Small intestine (tissue), 7 donors: ENCODE measurements around the gene ADAMTS2. TPM values are rescaled to one million over a fixed set of nuclear protein-coding genes. Genes with fewer than 3 reads are reported as not detected.

Source experiments
- DNase-seq, 2 donors: peaks; one replicate each; pipeline versions ENCODE4 v3.0.0 to v3.0.0-alpha.2; 2013
- FAIRE-seq: peaks from 2 replicates; lab custom pipeline; 2012; peaks lifted over from hg19 to GRCh38; lab: Jason Lieb, UNC
- H3K27ac ChIP-seq, 3 donors: one replicate each; pipeline ENCODE4 v1.5.1; 2013; ENCODE audit warnings: low read length in 2 of 3, mild to moderate bottlenecking in 2 of 3, control low read depth in 1 of 3, inconsistent platforms in 1 of 3, low read depth in 1 of 3, moderate library complexity in 1 of 3
- H3K27me3 ChIP-seq, 3 donors: one replicate each; pipeline ENCODE4 v1.6.1; 2013; ENCODE audit warnings: low read length in 3 of 3, inconsistent platforms in 1 of 3; ENCODE audit not compliant: control insufficient read depth in 3 of 3, insufficient read depth in 3 of 3
- H3K36me3 ChIP-seq, 3 donors: one replicate each; pipeline ENCODE4 v1.6.1; 2013; ENCODE audit warnings: low read length in 3 of 3, inconsistent platforms in 1 of 3, low read depth in 1 of 3, mild to moderate bottlenecking in 1 of 3, moderate library complexity in 1 of 3; ENCODE audit not compliant: control insufficient read depth in 3 of 3, insufficient read depth in 2 of 3
- H3K4me1 ChIP-seq, 3 donors: one replicate each; pipeline ENCODE4 v1.6.1; 2013; ENCODE audit warnings: low read length in 2 of 3, inconsistent platforms in 1 of 3, low read depth in 1 of 3, mild to moderate bottlenecking in 1 of 3, moderate library complexity in 1 of 3; ENCODE audit not compliant: control insufficient read depth in 3 of 3, insufficient read depth in 2 of 3
- H3K4me3 ChIP-seq, 3 donors: one replicate each; pipeline ENCODE4 v1.5.1; 2013; ENCODE audit warnings: low read length in 3 of 3, control low read depth in 1 of 3, inconsistent platforms in 1 of 3, low read depth in 1 of 3, mild to moderate bottlenecking in 1 of 3, moderate library complexity in 1 of 3
- H3K9me3 ChIP-seq, 2 donors: one replicate each; pipeline ENCODE4 v1.6.1; 2013; ENCODE audit warnings: low read depth in 1 of 2, low read length in 1 of 2; ENCODE audit not compliant: control insufficient read depth in 2 of 2, insufficient read depth in 1 of 2
- WGBS, 3 donors: extraction: QIAGEN DNeasy Blood & Tissue Kit; methylation state at CpG; one replicate each; pipeline ENCODE4 v1.1.7; 2013; 5-methylcytosine and 5-hydroxymethylcytosine counted together
- polyA plus RNA-seq, 4 donors: library from polyadenylated mRNA; stranded (reverse) in 3 of 4; unstranded in 1 of 4; fragments of 200-250 nt in 3 of 4; fragments of 120-200 nt in 1 of 4; gene quantifications; one replicate each; pipeline versions ENCODE4 v1.2.1 to v1.2.3, GENCODE V29; 2013
- donor health status: healthy with polysubstance abuse.
- donor health status: control.
- donor health status: control.
- donor health status: Bipolar disorder and iron deficiency.
- donor health status: healthy.

ADAMTS2 gene
- polyA plus RNA-seq, 4 donors = 0.22 to 6.3 (median 2.4) TPM

- Histone ChIP-seq H3K4me3 (no peak overlapping the region), H3K36me3 (no peaks in the 10 kb centered on the region), H3K27me3 (no peaks in the 10 kb centered on the region), H3K27ac (no peak overlapping the region), H3K4me1 (no peaks in the 10 kb centered on the region), H3K9me3 (peaks cover 0 to 24% of the 10 kb centered on the region in 2 donors)
- FAIRE-seq = no peak
- no peak for DNase-seq
- 77 to 80% (median 78%) methylated on average over 9 of the region's 9 CpGs for WGBS, 3 donors
Measured at GRCh38 chr5:179222246-179223017, 122.8 kb downstream of the ADAMTS2 start.

DNA sequence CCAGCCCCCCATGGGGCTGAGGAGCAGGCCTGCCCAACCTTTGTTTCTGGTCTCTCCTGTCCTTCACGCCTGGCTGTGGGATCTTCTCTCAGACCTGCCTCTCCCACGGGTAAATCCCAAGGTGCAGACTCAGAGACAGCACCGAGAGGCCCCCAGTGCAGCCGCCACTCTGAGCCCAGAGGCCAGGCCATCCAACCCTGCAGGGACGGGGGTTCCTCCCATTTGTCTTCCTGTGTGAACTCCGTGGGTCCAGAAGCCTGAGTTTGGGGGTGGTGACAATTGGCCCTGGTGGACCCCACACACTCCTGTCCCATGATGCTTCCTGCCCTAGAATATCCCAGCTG, 123.4 kb downstream of the ADAMTS2 start:
- FAIRE-seq (no peak), DNase-seq (no peak)
- 67 to 80% (median 70%) methylated on average over 6 of the region's 6 CpGs for WGBS, 3 donors

DNA sequence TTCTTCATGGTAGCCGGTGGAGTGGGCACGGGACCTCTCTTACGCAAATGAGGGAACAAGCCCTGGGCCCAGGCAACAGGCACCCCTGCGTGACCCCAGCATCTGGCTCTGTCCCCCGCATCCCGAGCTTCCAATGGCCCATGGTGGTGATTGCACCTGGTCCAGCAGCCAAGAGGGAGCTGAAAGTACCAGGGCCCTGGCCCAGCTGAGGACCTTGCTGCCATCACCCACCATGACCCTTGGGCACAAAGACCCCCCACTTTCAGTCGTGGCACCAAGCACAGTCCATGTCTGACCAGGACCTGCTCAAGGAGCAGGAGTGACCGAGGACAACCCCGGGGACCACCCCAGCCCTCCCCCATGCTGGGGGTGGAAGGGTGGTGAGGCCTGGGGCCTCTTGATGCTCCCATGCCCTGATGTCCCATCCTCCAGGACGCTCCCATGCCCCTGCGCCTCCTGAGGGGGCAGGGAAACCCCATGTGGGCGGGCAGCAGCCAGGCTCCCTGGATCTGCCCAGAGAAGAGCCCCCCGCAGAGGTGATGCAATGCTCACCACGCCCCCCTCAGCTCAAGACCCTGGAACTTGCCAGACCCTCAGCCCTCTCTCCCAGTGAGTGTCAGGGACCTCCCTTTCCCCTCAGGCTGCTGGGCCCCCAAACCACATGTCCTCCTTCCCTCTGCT, 123.9 kb downstream of the ADAMTS2 start:
- H3K9me3 ChIP-seq = peaks cover 0 to 24% of the 10 kb centered on the region in 2 donors
- H3K27me3 ChIP-seq = no peaks in the 10 kb centered on the region
- 78 to 92% (median 82%) methylated on average over 13 to 14 of the region's 14 CpGs for WGBS, 3 donors
- no peak for FAIRE-seq
- DNase-seq = no peak
- H3K4me1 ChIP-seq = no peaks in the 10 kb centered on the region
- H3K36me3 ChIP-seq = no peaks in the 10 kb centered on the region
- no peak overlapping the region for H3K4me3 ChIP-seq
- no peak overlapping the region for H3K27ac ChIP-seq

More for the DNA sequence above, 123.4 kb downstream of the ADAMTS2 start:
- H3K36me3 ChIP-seq = no peaks in the 10 kb centered on the region
- no peak overlapping the region for H3K27ac ChIP-seq
- H3K9me3 ChIP-seq = peaks cover 0 to 24% of the 10 kb centered on the region in 2 donors
- no peak overlapping the region for H3K4me3 ChIP-seq
- H3K4me1 ChIP-seq = no peaks in the 10 kb centered on the region
- no peaks in the 10 kb centered on the region for H3K27me3 ChIP-seq

GRCh38 chr5:179220716-179221115, 124.5 kb downstream of the ADAMTS2 start:
- Histone ChIP-seq H3K27me3 (no peaks in the 10 kb centered on the region), H3K4me1 (no peaks in the 10 kb centered on the region), H3K4me3 (no peak overlapping the region), H3K36me3 (no peaks in the 10 kb centered on the region), H3K27ac (no peak overlapping the region), H3K9me3 (peaks cover 0 to 24% of the 10 kb centered on the region in 2 donors)
- DNase-seq (no peak), FAIRE-seq (no peak)
- WGBS, 3 donors = 55 to 79% (median 57%) methylated on average over 8 of the region's 8 CpGs

DNA sequence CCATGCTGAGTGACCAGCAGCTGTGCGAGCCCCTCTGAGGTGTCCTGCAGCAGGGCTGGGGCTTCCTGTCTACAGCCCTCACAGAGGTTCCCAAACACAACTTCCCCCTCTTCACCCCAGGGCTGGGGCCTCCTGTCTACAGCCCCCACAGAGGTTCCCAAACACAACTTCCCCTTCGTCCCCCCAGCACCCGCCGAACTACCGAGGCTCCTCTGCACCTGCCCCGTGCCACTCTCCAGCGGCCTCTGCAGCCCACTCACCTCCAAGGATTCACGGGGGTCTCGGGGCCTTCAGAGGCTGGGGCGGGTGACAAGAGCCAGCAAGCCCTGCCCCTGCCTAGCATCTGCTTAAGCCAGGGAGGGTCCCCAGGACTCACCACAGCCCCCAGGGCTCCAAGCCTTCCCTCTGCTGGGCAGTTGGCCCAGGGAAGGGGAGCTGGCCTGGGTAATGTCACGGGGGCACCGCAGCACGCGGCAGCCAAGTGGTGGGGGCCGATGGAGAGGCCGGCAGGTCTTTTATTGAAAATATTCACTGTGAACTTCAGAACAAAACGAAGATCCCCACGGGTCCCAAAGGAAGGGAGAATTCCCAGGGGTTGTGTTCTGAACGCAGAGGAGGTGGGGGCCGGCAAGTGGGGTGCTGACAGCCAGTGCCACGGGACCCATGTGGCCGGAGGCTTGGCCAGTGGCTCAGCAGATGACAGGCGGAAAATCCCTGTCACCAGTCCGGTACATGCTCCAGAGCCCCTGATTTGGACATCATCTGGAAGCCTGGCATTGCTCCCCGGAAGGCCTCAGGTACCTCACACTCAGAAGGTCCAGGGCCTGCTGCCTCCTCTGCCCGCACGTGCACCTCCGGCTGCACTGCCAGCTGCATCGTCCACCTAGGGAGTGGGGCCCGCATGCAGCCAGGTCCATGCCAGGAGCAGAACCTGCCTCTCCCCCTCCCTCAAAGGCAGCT, 125.3 kb downstream of the ADAMTS2 start:
- no peak for DNase-seq
- H3K27me3 ChIP-seq = no peaks in the 10 kb centered on the region
- no peak for FAIRE-seq
- WGBS, 3 donors = 69 to 76% (median 75%) methylated on average over 25 to 30 of the region's 30 CpGs
- peaks cover 0 to 19% of the 10 kb centered on the region in 2 donors for H3K9me3 ChIP-seq
- no peak overlapping the region for H3K4me3 ChIP-seq
- no peak overlapping the region for H3K27ac ChIP-seq
- H3K4me1 ChIP-seq = no peaks in the 10 kb centered on the region
- no peaks in the 10 kb centered on the region for H3K36me3 ChIP-seq

DNA sequence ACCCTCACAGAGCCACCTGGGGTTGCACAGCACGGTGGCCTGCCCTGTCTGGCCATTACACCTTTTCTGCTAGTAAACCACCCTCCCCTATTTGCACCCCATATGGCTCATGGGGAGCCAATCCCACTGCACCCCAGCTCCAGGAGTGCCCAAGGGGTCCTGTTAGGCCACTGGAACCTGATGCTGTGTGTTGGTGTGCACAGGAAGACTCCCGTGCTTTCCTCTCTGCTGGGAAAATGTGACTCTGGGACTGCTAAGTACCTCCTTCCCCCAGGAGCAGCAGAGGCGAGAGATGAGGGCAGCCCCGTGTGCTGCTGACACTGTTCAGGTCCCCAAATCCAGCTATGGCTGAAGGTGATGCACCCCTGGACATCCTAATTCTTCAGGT, 126.3 kb downstream of the ADAMTS2 start:
- DNase-seq = no peak
- no peak overlapping the region for H3K4me3 ChIP-seq
- H3K27ac ChIP-seq = no peak overlapping the region
- no peaks in the 10 kb centered on the region for H3K27me3 ChIP-seq
- no peaks in the 10 kb centered on the region for H3K4me1 ChIP-seq
- peaks cover 0 to 11% of the 10 kb centered on the region in 2 donors for H3K9me3 ChIP-seq
- no peak for FAIRE-seq
- WGBS, 3 donors = 67 to 80% (median 72%) methylated on average over 4 of the region's 4 CpGs
- H3K36me3 ChIP-seq = no peaks in the 10 kb centered on the region

DNA sequence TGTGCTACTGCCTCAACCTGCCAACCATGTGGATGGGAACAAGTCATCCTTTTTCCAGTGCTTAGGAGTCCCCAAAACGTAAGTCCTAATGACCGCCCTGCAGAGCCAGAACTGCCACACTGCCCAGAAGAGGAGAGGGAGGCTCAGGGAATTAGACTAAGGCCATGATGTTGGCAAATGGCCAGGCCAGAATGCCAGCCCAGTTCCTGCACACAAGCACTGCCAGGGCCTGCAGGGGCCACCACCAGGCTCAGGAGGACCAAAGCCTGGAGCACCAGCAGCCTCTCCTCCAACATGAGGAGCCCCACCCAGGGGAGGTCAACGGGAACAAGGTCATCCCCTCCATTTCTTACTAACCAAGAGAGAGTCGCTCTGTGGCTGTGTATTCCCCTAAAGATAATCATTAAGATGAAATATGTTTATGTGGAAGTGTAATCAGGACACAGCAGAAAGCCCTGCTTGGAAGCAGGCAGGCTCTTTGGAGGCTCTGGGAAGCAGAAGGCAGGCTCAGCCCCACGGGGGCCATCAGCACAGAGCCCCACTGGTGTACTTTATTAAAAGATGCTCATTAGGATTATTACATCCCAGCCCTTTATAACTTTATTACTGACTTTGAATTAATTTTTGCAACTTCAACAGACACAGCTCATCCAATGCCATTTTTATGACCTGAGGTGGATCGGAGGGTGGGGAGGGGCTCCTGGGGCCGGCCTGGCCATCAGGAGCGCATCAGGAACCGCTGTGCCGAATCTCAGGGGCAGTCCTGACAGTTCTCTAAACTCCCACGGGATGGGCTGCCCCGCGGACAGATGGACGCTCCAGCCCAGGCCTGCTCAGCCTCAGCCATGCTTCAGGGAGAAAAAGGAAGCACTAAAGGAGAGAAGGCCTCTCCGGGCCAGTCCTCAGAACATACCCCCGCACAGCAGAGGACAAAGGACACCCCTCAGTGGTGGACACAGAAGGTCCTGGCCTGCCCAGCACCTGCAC, 127.0 kb downstream of the ADAMTS2 start:
- peaks cover 0 to 4% of the 10 kb centered on the region in 2 donors for H3K9me3 ChIP-seq
- no peak for DNase-seq
- no peaks in the 10 kb centered on the region for H3K4me1 ChIP-seq
- H3K27ac ChIP-seq = no peak overlapping the region
- no peaks in the 10 kb centered on the region for H3K27me3 ChIP-seq
- no peak overlapping the region for H3K4me3 ChIP-seq
- FAIRE-seq = no peak
- 56 to 66% (median 65%) methylated on average over 15 to 16 of the region's 16 CpGs for WGBS, 3 donors
- no peaks in the 10 kb centered on the region for H3K36me3 ChIP-seq
